BJ (cell line): ENCODE results near the gene RRP36. TPM values are rescaled to one million over a fixed set of nuclear protein-coding genes. Genes with fewer than 3 reads are reported as not detected.
"Not testable (repeated sequence)": the region's sequence is repeated elsewhere in the genome, so short reads cannot be mapped to it uniquely, and the experiment has no call there.

Experiments
- CTCF ChIA-PET: fragments of 350-600 bp; formaldehyde crosslinking; extraction: SDS; loops from one replicate; lab custom pipeline; 2021; ENCODE audit warnings: antibody characterized with exemption, inconsistent platforms; lab: Yijun Ruan, JAX
- POLR2A ChIA-PET: fragments of 300-600 bp; sonication (Branson Sonifier 250); formaldehyde crosslinking; extraction: SDS; loops from one replicate; lab custom pipeline; 2021; ENCODE audit warnings: antibody characterized with exemption; lab: Charles Lee
- DNase-seq: peaks from one replicate; pipeline ENCODE4 v3.0.0-alpha.2; 2011; ENCODE audit warnings: low read depth
- H3K27me3 ChIP-seq: 2 replicates; pipeline ENCODE4 v1.6.0; 2011; ENCODE audit warnings: low read length; ENCODE audit not compliant: control insufficient read depth, insufficient read depth
- H3K36me3 ChIP-seq: 2 replicates; pipeline ENCODE4 v1.5.1; 2011; ENCODE audit warnings: low read length; ENCODE audit not compliant: control insufficient read depth, insufficient read depth
- H3K4me3 ChIP-seq: 2 replicates; pipeline ENCODE4 v1.5.1; 2011; ENCODE audit warnings: low read depth, mild to moderate bottlenecking, control low read depth, low read length
- CTCF ChIP-seq: IDR thresholded peaks from 2 replicates; pipeline ENCODE4 v1.5.1; 2011; ENCODE audit warnings: low read depth, mild to moderate bottlenecking, control low read depth, inconsistent platforms, low read length, moderate library complexity; ENCODE audit not compliant: insufficient read depth
- polyA plus RNA-seq: library from polyadenylated mRNA; depleted of rRNA; stranded (reverse); fragments of >200 nt; gene quantifications from 2 replicates; pipeline ENCODE4 v1.2.3, GENCODE V29; 2011

Gene RRP36
- polyA plus RNA-seq, 1 experiment, result 43.1 TPM

GRCh38 chr6:43037706-43038105, 16.3 kb downstream of the RRP36 start:
- H3K36me3 ChIP-seq, result peaks cover 36% of the 10 kb centered on the region
- no peaks in the 10 kb centered on the region for H3K27me3 ChIP-seq
- TF ChIP-seq CTCF, result no peak
- DNase-seq, result no peak
- CTCF ChIA-PET, result interaction anchor here (0.6 to 0.9 kb wide), 2 partner anchors 16 to 1170 kb away, joined by 3 read pairs; partner anchors contain the start of gene RRP36
- H3K4me3 ChIP-seq, result no peak overlapping the region
- POLR2A ChIA-PET, result interaction anchor here (0.6 kb wide), 1 partner anchor 17 kb away, joined by 3 read pairs; no protein-coding TSS in a partner anchor

GRCh38 chr6:43038727-43039126, 17.3 kb downstream of the RRP36 start:
- POLR2A ChIA-PET, result interaction anchor here (0.6 kb wide), 1 partner anchor 11 kb away, joined by 6 read pairs; no protein-coding TSS in a partner anchor
- CTCF ChIA-PET, result interaction anchor here (0.9 kb wide), 1 partner anchor 17 kb away, joined by 3 read pairs; the partner anchor contains the start of gene RRP36

GRCh38 chr6:43040542-43041257, 19.3 kb downstream of the RRP36 start:
- no peaks in the 10 kb centered on the region for H3K27me3 ChIP-seq
- TF ChIP-seq CTCF, result no peak
- POLR2A ChIA-PET, result no interaction called here

More at GRCh38 chr6:43038727-43039126, 17.3 kb downstream of the RRP36 start:
- H3K36me3 ChIP-seq, result peaks cover 42% of the 10 kb centered on the region
- no peak for TF ChIP-seq CTCF
- H3K27me3 ChIP-seq, result no peaks in the 10 kb centered on the region
- H3K4me3 ChIP-seq, result no peak overlapping the region
- no peak for DNase-seq

GRCh38 chr6:43041475-43041874, 20.1 kb downstream of the RRP36 start:
- CTCF ChIA-PET, result interaction anchor here (1.2 kb wide), 1 partner anchor 140 kb away, joined by 3 read pairs; no protein-coding TSS in a partner anchor
- POLR2A ChIA-PET, result interaction anchor here (0.6 kb wide), 1 partner anchor 18 kb away, joined by 4 read pairs; the partner anchor contains the start of genes KLC4 and MRPL2
- DNase-seq, H3K4me3 ChIP-seq, H3K27me3 ChIP-seq: not testable (repeated sequence)
- H3K36me3 ChIP-seq, result peaks cover 50% of the 10 kb centered on the region

More at GRCh38 chr6:43040542-43041257, 19.3 kb downstream of the RRP36 start:
- CTCF ChIA-PET, result interaction anchor here (0.8 kb wide), 1 partner anchor 650 kb away, joined by 3 read pairs; no protein-coding TSS in a partner anchor
- DNase-seq, result no peak
- Histone ChIP-seq H3K4me3 (no peak overlapping the region), H3K36me3 (peaks cover 44% of the 10 kb centered on the region)

GRCh38 chr6:43043310-43043709, 21.9 kb downstream of the RRP36 start:
- no peak overlapping the region for H3K4me3 ChIP-seq
- no peak for TF ChIP-seq CTCF
- DNase-seq, result no peak
- POLR2A ChIA-PET, result no interaction called here
- peaks cover 50% of the 10 kb centered on the region for H3K36me3 ChIP-seq
- no peaks in the 10 kb centered on the region for H3K27me3 ChIP-seq
- CTCF ChIA-PET, result no interaction called here
